Measurements from ENCODE around the gene GPR155. TPM values are rescaled to one million over a fixed set of nuclear protein-coding genes. Genes with fewer than 3 reads are reported as not detected.

GPR155 gene
- total and polyA plus RNA-seq, 2 experiments from 2014 or later: 1.2 to 1.3 TPM

GRCh38 chr2:174484573-174484972 is 2.3 kb downstream of the GPR155 start (continued):
- no peak for TF ChIP-seq ZNF462 (CRISPR knock-in tag; IDR thresholded peaks at IDR 0.05)
- TF ChIP-seq, protein P1, sequence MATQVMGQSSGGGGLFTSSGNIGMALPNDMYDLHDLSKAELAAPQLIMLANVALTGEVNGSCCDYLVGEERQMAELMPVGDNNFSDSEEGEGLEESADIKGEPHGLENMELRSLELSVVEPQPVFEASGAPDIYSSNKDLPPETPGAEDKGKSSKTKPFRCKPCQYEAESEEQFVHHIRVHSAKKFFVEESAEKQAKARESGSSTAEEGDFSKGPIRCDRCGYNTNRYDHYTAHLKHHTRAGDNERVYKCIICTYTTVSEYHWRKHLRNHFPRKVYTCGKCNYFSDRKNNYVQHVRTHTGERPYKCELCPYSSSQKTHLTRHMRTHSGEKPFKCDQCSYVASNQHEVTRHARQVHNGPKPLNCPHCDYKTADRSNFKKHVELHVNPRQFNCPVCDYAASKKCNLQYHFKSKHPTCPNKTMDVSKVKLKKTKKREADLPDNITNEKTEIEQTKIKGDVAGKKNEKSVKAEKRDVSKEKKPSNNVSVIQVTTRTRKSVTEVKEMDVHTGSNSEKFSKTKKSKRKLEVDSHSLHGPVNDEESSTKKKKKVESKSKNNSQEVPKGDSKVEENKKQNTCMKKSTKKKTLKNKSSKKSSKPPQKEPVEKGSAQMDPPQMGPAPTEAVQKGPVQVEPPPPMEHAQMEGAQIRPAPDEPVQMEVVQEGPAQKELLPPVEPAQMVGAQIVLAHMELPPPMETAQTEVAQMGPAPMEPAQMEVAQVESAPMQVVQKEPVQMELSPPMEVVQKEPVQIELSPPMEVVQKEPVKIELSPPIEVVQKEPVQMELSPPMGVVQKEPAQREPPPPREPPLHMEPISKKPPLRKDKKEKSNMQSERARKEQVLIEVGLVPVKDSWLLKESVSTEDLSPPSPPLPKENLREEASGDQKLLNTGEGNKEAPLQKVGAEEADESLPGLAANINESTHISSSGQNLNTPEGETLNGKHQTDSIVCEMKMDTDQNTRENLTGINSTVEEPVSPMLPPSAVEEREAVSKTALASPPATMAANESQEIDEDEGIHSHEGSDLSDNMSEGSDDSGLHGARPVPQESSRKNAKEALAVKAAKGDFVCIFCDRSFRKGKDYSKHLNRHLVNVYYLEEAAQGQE (IDR thresholded peaks at IDR 0.05; ENCODE audit: unreplicated experiment): no peak
- TF ChIP-seq ZNF331 (CRISPR knock-in tag; IDR thresholded peaks at IDR 0.05; ENCODE audit: low read depth): no peak
- no peak for TF ChIP-seq STAT1 (IDR thresholded peaks at IDR 0.05; ENCODE audit: unreplicated experiment)
- no peak for TF ChIP-seq NANOG (IDR thresholded peaks at IDR 0.05; ENCODE audit: borderline replicate concordance)
- TF ChIP-seq CREB1 (CRISPR knock-in tag; IDR thresholded peaks at IDR 0.05; ENCODE audit: low read depth): no peak
- TF ChIP-seq JUNB (IDR thresholded peaks at IDR 0.05; ENCODE audit: unreplicated experiment): no peak
- TF ChIP-seq CTCF (conservative IDR thresholded peaks at IDR 0.05; ENCODE audit: low read depth in 2 of 2): no peak
